ENCODE data around the gene LRMDA.

LRMDA gene

DNA sequence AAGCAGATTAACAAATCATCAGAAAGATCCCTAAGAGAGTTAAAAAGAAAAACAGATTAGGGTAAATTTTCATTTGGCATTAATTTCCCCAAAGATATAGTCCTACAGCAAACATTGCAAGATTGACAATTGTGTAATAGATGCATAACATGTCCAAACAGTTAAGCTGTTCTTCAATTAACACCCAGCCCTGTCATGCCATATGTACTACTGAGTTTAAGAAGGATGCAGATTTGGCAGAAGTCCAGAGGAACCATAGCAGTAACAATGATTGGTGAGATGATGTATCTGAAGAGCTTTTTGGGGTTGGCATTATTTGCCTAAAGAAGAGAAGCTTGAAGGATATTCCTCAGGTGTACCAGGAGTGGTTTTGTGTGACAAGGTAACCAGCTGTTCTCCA lies 287.6 kb downstream of the LRMDA start:
- Histone ChIP-seq H3K9me3 (ENCODE audit: severe bottlenecking) (no peaks in the 10 kb centered on the region), H3K27ac (no peak overlapping the region), H3K27me3 (ENCODE audit: insufficient read depth, low read depth, severe bottlenecking) (no peaks in the 10 kb centered on the region), H3K4me3 (ENCODE audit: low read depth, low read length) (no peak overlapping the region), H3K36me3 (no peaks in the 10 kb centered on the region)
- DNase-seq, result no peak
- TF ChIP-seq, protein P1, sequence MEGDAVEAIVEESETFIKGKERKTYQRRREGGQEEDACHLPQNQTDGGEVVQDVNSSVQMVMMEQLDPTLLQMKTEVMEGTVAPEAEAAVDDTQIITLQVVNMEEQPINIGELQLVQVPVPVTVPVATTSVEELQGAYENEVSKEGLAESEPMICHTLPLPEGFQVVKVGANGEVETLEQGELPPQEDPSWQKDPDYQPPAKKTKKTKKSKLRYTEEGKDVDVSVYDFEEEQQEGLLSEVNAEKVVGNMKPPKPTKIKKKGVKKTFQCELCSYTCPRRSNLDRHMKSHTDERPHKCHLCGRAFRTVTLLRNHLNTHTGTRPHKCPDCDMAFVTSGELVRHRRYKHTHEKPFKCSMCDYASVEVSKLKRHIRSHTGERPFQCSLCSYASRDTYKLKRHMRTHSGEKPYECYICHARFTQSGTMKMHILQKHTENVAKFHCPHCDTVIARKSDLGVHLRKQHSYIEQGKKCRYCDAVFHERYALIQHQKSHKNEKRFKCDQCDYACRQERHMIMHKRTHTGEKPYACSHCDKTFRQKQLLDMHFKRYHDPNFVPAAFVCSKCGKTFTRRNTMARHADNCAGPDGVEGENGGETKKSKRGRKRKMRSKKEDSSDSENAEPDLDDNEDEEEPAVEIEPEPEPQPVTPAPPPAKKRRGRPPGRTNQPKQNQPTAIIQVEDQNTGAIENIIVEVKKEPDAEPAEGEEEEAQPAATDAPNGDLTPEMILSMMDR (IDR thresholded peaks at IDR 0.05; ENCODE audit: low read depth, low read length), result no peak

DNA sequence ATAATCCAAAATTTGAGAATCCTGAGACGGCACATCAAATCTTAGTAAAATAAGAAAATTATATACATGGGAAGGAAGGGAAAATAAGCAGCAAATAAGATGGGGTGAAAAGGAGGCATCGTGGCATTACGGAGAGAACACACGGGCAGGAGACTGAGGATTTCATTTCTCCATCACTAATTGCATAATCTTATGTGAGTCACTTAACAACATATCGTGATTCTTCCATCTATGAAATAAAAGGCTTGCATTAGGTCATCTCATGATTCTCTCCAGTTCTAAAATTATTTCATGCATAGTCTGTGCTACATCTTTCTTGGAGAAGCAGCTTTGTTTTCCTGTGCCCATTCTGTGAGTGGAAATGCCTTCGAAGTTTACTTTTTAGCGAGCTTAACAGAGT lies 288.7 kb downstream of the LRMDA start:
- H3K36me3 ChIP-seq, result no peaks in the 10 kb centered on the region
- H3K4me3 ChIP-seq (ENCODE audit: low read depth, low read length), result no peak overlapping the region
- no peaks in the 10 kb centered on the region for H3K27me3 ChIP-seq (ENCODE audit: insufficient read depth, low read depth, severe bottlenecking)
- DNase-seq, result no peak
- no peaks in the 10 kb centered on the region for H3K9me3 ChIP-seq (ENCODE audit: severe bottlenecking)
- H3K27ac ChIP-seq, result no peak overlapping the region
- TF ChIP-seq, protein P1 (IDR thresholded peaks at IDR 0.05; ENCODE audit: low read depth, low read length), result no peak

DNA sequence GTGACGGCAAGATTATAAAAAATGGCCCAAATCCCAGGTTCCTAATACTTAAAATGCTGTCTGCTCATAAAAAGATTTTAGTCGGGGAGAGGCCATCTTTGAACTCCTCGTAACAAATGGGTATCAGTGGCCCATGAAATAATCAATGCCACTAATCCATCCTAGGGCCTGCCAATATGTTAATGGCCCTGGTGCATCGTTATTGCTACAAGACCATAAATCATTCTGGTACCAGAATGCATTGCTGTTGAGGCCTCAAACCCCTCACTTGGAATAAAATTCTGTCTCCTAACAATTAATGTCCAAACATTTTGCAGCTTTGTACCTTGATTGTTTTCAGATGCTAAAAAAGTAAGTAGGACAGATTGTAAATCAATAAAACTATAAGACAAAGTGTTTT lies 290.6 kb downstream of the LRMDA start:
- Histone ChIP-seq H3K9me3 (ENCODE audit: severe bottlenecking) (no peaks in the 10 kb centered on the region), H3K4me3 (ENCODE audit: low read depth, low read length) (no peak overlapping the region), H3K27me3 (ENCODE audit: insufficient read depth, low read depth, severe bottlenecking) (no peaks in the 10 kb centered on the region), H3K36me3 (no peaks in the 10 kb centered on the region), H3K27ac (no peak overlapping the region)
- DNase-seq, result no peak
- TF ChIP-seq, protein P1 (IDR thresholded peaks at IDR 0.05; ENCODE audit: low read depth, low read length), result no peak

DNA sequence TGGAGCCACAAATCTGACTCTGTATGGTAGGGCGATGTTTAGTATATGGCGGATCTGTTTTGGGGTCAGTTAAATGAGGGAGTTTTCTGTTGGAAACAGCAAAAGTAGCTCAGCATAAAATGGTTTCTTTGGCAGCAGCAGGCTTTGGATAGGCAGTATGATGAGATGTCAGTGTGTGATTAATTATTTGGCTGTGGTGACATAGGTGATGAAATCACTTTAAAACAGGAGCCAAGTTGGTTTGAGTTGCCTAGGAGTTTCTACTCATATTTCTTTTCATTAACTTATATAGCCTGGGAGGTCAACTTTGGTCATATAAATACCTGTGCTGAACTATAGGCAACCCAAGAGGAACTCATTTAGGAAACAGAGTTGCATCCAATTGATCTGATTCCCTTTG lies 291.2 kb downstream of the LRMDA start:
- TF ChIP-seq, protein P1 (IDR thresholded peaks at IDR 0.05; ENCODE audit: low read depth, low read length), result no peak
- H3K36me3 ChIP-seq, result no peaks in the 10 kb centered on the region
- H3K9me3 ChIP-seq (ENCODE audit: severe bottlenecking), result no peaks in the 10 kb centered on the region
- no peak overlapping the region for H3K27ac ChIP-seq
- no peaks in the 10 kb centered on the region for H3K27me3 ChIP-seq (ENCODE audit: insufficient read depth, low read depth, severe bottlenecking)
- H3K4me3 ChIP-seq (ENCODE audit: low read depth, low read length), result no peak overlapping the region
- DNase-seq, result no peak

DNA sequence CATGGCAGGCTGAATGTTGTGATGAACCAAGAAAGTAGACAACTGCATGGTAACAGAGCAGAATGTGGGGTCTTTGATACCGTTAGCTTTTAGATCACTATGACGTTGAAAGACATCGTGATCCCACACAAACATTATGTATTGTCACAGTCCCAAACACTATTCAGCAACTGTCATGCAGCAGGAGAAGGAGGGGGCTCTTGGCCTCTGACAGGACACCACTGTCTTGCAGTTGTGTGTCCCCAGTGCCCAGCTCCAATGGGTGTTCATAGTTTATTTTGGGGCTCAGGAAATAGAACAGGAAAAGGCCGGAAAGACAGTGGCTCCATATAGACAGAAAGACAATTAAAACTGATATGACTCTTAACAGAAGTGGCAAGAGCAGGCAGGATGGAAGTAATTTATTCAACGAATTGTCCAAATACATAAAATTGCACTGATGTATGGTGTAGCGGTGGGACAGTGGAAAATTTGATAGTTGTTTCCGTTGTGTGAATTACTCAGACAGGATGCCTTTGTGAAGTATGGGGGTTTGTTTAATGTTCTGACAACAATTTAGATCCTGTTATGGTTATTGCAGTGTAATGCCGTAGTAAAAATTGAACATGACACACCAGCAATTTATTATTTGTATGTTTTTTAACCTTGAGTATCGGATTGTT lies 292.0 kb downstream of the LRMDA start:
- no peaks in the 10 kb centered on the region for H3K9me3 ChIP-seq (ENCODE audit: severe bottlenecking)
- no peaks in the 10 kb centered on the region for H3K27me3 ChIP-seq (ENCODE audit: insufficient read depth, low read depth, severe bottlenecking)
- no peak overlapping the region for H3K4me3 ChIP-seq (ENCODE audit: low read depth, low read length)
- no peak overlapping the region for H3K27ac ChIP-seq
- TF ChIP-seq, protein P1 (IDR thresholded peaks at IDR 0.05; ENCODE audit: low read depth, low read length), result no peak
- no peaks in the 10 kb centered on the region for H3K36me3 ChIP-seq
- no peak for DNase-seq

DNA sequence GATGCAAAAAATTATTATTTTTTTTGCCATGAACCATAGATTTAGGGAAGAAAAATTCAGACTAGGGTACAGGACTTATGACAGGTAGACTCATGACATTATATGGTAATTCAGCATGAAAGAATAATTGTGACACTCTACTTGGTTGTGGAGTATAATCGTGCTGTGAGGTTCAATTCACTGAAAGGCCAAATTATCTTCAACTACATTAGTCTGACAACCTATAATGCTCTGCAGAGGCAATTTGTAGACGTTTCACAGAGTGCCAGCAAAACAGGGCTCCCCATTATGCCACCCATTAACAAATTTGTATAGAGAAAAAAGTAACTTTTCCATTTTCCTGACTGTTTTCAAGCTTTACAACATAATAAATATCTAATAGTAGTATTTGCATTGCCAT lies 292.6 kb downstream of the LRMDA start:
- Histone ChIP-seq H3K4me3 (ENCODE audit: low read depth, low read length) (no peak overlapping the region), H3K9me3 (ENCODE audit: severe bottlenecking) (no peaks in the 10 kb centered on the region), H3K27me3 (ENCODE audit: insufficient read depth, low read depth, severe bottlenecking) (no peaks in the 10 kb centered on the region), H3K36me3 (no peaks in the 10 kb centered on the region), H3K27ac (no peak overlapping the region)
- TF ChIP-seq, protein P1 (IDR thresholded peaks at IDR 0.05; ENCODE audit: low read depth, low read length), result no peak
- no peak for DNase-seq

Data from WERI-Rb-1 (cell line).